Neural crest cell (in vitro differentiated cells): ENCODE results near the gene ALK. TPM values are rescaled to one million over a fixed set of nuclear protein-coding genes. Genes with fewer than 3 reads are reported as not detected.

Source experiments
- DNase-seq: peaks from one replicate; pipeline ENCODE4 v3.0.0; 2021; ENCODE audit warnings: low read depth, mixed read lengths, low spot score
- H3K27ac Mint-ChIP-seq: one replicate; pipeline ENCODE4 v1.8.0; 2021; ENCODE audit warnings: mild to moderate bottlenecking, mixed read lengths; ENCODE audit not compliant: unreplicated experiment
- H3K27me3 Mint-ChIP-seq: 2 replicates; pipeline ENCODE4 v1.8.0; 2021; ENCODE audit warnings: low read depth, mild to moderate bottlenecking, mixed read lengths
- H3K36me3 Mint-ChIP-seq: 2 replicates; pipeline ENCODE4 v1.8.0; 2021; ENCODE audit warnings: low read depth, mild to moderate bottlenecking, mixed read lengths
- H3K4me1 Mint-ChIP-seq: 2 replicates; pipeline ENCODE4 v1.8.0; 2021; ENCODE audit warnings: mixed read lengths
- H3K4me3 Mint-ChIP-seq: one replicate; pipeline ENCODE4 v1.8.0; 2021; ENCODE audit warnings: mild to moderate bottlenecking, mixed read lengths
- H3K9me3 Mint-ChIP-seq: 2 replicates; pipeline ENCODE4 v1.8.0; 2021; ENCODE audit warnings: mixed read lengths
- total RNA-seq: library from RNA; stranded (reverse); gene quantifications from 2 replicates; pipeline ENCODE4 v1.2.1, GENCODE V29; 2021
- TF ChIP-seq, protein P1 (sequence below): fragments of 200-600 bp; sonication (generic); conservative IDR thresholded peaks from 2 replicates; pipeline ENCODE4 v1.5.0; 2021; ENCODE audit warnings: antibody characterized with exemption, mild to moderate bottlenecking

Gene ALK
- total RNA-seq, 1 donor from 2014 or later = 2.0 TPM

DNA sequence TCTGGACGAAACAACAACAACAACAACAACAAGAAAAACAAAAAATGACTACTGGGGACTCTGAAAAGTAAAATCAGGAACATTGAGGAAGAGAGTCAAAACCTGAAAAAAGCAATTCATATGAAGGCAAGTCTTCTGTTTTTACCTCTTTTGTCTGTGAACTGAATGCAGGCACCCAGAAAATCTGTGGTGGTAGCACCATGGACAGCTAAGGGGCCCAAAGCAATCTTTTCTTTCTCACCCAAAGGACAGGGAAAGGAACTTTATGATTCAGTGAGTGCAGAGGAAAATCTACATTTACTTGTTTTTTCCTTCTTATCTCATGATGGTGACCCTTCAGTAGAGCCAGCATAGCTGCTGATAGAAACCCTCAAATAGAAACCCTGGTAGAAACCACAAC lies 10.4 kb downstream of the ALK start:
- Mint-ChIP-seq H3K27me3 (peaks cover 50% of the 10 kb centered on the region), H3K4me3 (no peak overlapping the region), H3K4me1 (no peaks in the 10 kb centered on the region), H3K27ac (no peak overlapping the region), H3K36me3 (no peaks in the 10 kb centered on the region), H3K9me3 (peaks cover 3% of the 10 kb centered on the region)
- TF ChIP-seq, protein P1, sequence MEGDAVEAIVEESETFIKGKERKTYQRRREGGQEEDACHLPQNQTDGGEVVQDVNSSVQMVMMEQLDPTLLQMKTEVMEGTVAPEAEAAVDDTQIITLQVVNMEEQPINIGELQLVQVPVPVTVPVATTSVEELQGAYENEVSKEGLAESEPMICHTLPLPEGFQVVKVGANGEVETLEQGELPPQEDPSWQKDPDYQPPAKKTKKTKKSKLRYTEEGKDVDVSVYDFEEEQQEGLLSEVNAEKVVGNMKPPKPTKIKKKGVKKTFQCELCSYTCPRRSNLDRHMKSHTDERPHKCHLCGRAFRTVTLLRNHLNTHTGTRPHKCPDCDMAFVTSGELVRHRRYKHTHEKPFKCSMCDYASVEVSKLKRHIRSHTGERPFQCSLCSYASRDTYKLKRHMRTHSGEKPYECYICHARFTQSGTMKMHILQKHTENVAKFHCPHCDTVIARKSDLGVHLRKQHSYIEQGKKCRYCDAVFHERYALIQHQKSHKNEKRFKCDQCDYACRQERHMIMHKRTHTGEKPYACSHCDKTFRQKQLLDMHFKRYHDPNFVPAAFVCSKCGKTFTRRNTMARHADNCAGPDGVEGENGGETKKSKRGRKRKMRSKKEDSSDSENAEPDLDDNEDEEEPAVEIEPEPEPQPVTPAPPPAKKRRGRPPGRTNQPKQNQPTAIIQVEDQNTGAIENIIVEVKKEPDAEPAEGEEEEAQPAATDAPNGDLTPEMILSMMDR = no peak
- no peak for DNase-seq

DNA sequence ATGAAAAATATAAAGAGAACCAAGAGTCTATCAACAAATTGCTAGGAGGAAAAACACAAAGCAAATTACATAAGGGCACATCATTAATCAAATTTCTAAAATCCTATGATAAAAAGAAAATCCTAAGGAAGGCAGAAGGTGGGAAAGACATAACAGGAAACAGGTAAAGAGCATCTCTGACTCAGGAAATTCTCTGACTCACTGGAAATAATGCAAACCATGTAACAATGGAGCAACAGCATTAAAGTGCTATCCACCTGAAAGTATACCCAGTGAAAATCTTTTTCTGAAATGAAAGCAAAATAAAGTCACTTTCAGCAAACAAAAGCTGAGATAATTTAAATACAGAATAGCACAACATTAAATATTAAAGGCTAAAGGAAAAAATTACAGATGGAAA lies 10.9 kb downstream of the ALK start:
- TF ChIP-seq, protein P1 = no peak
- no peak overlapping the region for H3K27ac Mint-ChIP-seq
- no peak for DNase-seq
- H3K4me3 Mint-ChIP-seq = no peak overlapping the region
- no peaks in the 10 kb centered on the region for H3K36me3 Mint-ChIP-seq
- H3K4me1 Mint-ChIP-seq = no peaks in the 10 kb centered on the region
- H3K27me3 Mint-ChIP-seq = peaks cover 48% of the 10 kb centered on the region
- peaks cover 3% of the 10 kb centered on the region for H3K9me3 Mint-ChIP-seq

DNA sequence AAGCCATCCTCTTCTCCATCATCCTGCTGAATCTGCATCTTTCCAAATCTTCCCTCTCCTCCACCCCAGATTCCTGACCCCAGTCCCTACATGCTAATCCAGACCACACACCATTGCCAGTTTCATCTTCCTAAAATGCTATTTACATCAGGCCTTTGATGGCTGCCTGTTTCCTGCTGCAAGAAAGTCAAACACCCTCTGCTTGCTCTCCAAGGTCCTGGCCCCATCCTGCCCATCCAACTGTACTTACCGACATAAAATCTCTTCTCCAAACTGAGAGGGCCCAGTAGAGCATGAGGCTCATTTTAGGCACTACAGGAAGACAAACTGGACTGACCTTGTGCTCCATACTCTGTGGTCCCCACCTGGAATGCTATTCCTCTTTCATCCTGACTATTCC lies 19.0 kb downstream of the ALK start:
- TF ChIP-seq, protein P1 = no peak
- no peaks in the 10 kb centered on the region for H3K36me3 Mint-ChIP-seq
- H3K27me3 Mint-ChIP-seq = peaks cover 66% of the 10 kb centered on the region
- no peak for DNase-seq
- H3K27ac Mint-ChIP-seq = no peak overlapping the region
- no peak overlapping the region for H3K4me3 Mint-ChIP-seq
- H3K9me3 Mint-ChIP-seq = no peaks in the 10 kb centered on the region
- H3K4me1 Mint-ChIP-seq = peaks cover 30% of the 10 kb centered on the region

DNA sequence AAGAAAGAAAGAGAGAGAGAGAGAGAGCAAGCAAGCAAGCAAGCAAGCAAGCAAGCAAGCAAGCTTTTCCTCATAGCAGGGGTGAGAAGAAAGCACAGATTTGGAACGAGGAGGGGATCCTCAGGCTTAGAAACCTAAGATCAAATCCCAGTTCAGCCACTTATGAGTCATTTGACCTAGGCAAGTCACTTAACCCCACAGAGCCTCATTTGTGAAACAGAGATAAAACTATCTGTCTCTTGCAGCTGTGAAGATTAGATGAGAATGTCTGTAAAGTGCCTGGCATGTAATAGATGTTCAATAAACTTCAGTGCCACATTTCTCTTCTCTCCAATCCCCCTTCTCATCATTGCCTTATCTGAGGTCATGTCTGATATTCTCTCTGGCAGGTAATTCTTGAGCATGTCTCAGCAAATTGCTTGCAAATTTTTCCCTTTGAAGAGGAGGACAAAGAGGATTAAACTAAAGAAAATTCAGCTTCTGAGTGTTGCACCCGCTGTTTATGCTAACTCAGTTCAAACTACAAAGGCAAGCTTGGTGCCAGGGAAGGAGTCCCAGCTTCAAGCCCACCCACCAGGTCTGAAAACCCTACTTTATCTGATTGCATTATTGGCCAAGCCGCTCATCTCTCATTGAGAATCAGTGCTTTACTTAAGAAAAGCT lies 20.3 kb downstream of the ALK start:
- Mint-ChIP-seq H3K36me3 (no peaks in the 10 kb centered on the region), H3K4me3 (no peak overlapping the region), H3K4me1 (peaks cover 32% of the 10 kb centered on the region), H3K9me3 (no peaks in the 10 kb centered on the region), H3K27ac (no peak overlapping the region), H3K27me3 (peaks cover 66% of the 10 kb centered on the region)
- TF ChIP-seq, protein P1 = no peak
- no peak for DNase-seq

DNA sequence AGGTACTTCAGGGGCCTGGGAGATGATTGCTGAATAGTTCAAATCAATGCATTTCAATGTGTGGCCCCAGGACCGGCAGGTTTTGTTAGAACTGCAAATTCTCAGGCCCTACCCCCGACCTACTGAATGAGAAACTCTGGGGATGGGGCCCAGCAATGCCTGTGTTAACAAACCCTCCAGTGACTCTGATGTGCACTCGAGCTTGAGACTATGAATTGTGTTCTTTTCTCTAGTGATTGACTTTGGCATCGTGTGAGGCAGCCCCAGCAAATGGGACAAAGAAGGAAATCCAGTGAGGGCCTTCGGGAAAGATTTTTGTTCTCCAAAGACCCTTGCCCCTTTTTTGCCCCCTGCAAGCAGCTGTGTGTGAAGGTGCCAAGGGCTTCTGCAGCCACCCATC lies 22.4 kb downstream of the ALK start:
- Mint-ChIP-seq H3K27ac (no peak overlapping the region), H3K9me3 (no peaks in the 10 kb centered on the region), H3K4me1 (peaks cover 46% of the 10 kb centered on the region), H3K36me3 (no peaks in the 10 kb centered on the region), H3K27me3 (peaks cover 55% of the 10 kb centered on the region), H3K4me3 (no peak overlapping the region)
- TF ChIP-seq, protein P1 = no peak
- DNase-seq = no peak
